Omental fat pad (tissue), 4 donors: ENCODE data around the gene BLVRB. TPM values are rescaled to one million over a fixed set of nuclear protein-coding genes. Genes with fewer than 3 reads are reported as not detected.

Experiments used
- ATAC-seq: fragments of 150-250 bp; one replicate; pipeline ENCODE4 v1.9.1; 2016; ENCODE audit warnings: mild to moderate bottlenecking, moderate library complexity; ENCODE audit not compliant: low FRiP score
- DNase-seq: peaks from one replicate; pipeline ENCODE4 v3.0.0-alpha.2; 2019; ENCODE audit warnings: low spot score
- total RNA-seq, 4 donors: library from RNA; depleted of rRNA; stranded (reverse); fragments of >200 nt; gene quantifications; one replicate each; pipeline ENCODE4 v1.1.0, GENCODE V29; 2016
- TF ChIP-seq, protein P1 (sequence below), 3 donors: fragments of 450-650 bp; IDR thresholded peaks; one replicate each; pipeline ENCODE4 v1.5.1; 2016 to 2017; ENCODE audit warnings: antibody characterized with exemption in 3 of 3, mild to moderate bottlenecking in 3 of 3, moderate library complexity in 2 of 3

The BLVRB gene
- total RNA-seq, result 100 to 1,000 TPM; 240 to 419 (median 329) TPM

GRCh38 chr19:40465557-40466218 lies at the start of gene BLVRB:
TSS of gene BLVRB (minus strand) at chr19:40465745. CDS start at chr19:40465688, 57 bp downstream.
- TF ChIP-seq, protein P1, sequence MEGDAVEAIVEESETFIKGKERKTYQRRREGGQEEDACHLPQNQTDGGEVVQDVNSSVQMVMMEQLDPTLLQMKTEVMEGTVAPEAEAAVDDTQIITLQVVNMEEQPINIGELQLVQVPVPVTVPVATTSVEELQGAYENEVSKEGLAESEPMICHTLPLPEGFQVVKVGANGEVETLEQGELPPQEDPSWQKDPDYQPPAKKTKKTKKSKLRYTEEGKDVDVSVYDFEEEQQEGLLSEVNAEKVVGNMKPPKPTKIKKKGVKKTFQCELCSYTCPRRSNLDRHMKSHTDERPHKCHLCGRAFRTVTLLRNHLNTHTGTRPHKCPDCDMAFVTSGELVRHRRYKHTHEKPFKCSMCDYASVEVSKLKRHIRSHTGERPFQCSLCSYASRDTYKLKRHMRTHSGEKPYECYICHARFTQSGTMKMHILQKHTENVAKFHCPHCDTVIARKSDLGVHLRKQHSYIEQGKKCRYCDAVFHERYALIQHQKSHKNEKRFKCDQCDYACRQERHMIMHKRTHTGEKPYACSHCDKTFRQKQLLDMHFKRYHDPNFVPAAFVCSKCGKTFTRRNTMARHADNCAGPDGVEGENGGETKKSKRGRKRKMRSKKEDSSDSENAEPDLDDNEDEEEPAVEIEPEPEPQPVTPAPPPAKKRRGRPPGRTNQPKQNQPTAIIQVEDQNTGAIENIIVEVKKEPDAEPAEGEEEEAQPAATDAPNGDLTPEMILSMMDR (IDR thresholded peaks at IDR 0.05), result no peak
- DNase-seq (peak; percentile 99), ATAC-seq (peak; percentile 97)

DNA sequence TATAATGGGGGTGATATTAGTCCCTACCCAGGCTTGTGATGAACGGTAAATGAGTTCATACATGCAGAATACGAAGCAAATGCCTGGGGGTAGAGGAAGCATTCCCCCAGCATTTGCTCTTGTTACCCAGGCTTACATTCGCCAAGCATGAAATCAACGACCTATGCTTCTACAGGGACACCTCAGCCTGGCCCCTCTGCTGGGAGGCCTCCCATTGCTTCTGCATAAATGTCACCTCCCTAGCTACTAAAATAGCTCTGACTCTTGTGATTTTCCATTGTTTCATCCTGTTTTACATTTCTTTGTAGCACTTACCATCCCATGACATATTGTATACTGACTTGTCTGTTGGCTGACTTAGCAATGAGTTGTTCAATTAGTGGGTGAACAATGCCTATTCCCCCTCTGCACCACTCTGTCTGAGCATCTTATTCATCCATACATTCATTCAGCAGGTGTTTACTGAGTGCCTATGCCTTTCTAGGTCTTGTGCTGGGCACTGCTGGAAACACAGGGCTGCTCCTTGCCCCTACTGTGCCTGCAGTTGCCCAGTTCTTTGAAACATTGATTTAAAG lies 48.3 kb upstream of the BLVRB start:
- ATAC-seq (no peak), DNase-seq (no peak)
- TF ChIP-seq, protein P1 (IDR thresholded peaks at IDR 0.05), result no peak

GRCh38 chr19:40513345-40513678 lies 47.8 kb upstream of the BLVRB start:
- ATAC-seq (no peak), DNase-seq (no peak)
- TF ChIP-seq, protein P1 (IDR thresholded peaks at IDR 0.05), result no peak

- ATAC-seq, result no peak
- TF ChIP-seq, protein P1 (IDR thresholded peaks at IDR 0.05), result no peak
- no peak for DNase-seq
These were observed 47.2 kb upstream of the BLVRB start for GRCh38 chr19:40512473-40513344.

GRCh38 chr19:40512110-40512472 lies 46.5 kb upstream of the BLVRB start:
- TF ChIP-seq, protein P1 (IDR thresholded peaks at IDR 0.05), result no peak
- ATAC-seq, result no peak
- DNase-seq, result no peak

DNA sequence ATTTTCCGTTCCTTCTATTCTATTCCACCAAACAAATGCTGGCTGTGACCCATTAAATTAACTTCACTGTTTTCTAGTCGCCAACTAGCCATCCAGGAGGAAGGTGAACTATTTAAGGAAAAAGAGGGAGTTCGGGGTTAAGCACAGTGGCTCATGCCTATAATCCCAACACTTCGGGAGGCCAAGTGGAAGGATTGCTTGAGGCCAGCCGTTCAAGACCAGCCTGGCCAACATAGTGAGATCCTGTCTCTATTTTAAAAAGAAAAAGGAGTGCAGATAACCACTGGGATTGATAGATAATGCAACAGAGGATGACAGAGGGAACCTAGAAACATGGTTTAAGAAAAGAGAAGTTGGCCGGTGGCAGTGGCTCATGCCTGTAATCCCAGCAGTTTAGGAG lies 45.9 kb upstream of the BLVRB start:
- ATAC-seq, result no peak
- no peak for DNase-seq
- TF ChIP-seq, protein P1 (IDR thresholded peaks at IDR 0.05), result no peak
